HG02885 (cell line): ENCODE results near the gene ZNF248.

Experiments used
- ATAC-seq: cut with Tn5 transposase; IDR thresholded peaks from one replicate; pipeline ENCODE4 v1.9.1; 2021; ENCODE audit warnings: mild to moderate bottlenecking; ENCODE audit not compliant: unreplicated experiment, poor library complexity

The ZNF248 gene

DNA sequence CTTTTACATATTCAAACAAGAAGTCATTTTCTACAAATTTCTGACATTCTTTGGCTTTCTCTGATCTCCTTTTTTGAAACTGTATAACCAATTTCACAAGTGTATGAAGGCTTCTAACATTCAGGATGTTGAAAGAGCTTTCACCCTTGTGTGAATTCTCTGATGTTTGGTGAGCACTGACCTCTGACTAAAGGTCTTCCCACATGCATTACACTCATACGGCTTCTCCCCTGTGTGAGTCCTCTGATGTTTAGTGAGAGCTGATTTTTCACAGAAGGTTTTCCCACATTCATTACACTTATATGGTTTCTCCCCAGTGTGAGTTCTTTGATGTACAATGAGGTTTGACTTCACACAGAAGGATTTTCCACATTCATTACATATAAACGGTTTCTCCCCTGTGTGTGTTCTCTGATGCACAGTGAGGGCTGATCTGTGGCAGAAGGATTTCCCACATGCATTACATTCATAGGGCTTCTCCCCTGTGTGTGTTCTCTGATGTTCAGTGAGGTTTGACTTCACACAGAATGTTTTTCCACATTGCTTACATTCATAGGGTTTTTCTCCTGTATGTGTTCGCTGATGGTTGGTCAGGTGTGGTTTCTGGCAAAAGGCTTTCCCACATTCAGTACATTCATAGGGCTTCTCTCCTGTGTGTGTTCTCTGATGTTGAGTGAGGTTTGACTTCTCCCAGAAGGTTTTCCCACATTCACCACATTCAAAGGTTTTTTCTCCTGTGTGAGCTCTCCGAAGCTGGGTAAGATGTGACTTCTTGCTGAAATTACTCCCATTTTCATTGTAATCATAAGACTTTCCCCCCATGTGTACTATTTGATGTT lies 25.7 kb downstream of the ZNF248 start:
- no peak for ATAC-seq

DNA sequence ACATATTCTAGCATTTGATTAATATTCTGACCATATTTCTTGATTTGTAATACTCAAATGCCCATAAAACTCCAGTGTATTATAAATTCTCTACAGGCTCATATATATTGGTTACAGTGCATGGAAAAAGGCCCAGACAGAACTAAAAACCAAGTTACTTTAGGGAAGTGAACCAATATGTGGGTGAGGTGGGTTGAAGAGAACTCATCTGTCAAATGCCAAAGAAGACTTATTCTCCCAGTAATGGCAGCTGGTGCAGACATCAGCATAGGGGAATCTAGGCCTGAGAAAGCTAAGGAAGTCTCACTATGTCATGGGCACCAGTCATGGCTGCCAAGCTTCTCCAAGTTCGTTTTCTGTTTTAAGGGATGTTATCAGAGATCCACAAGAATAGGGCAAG lies 30.6 kb downstream of the ZNF248 start:
- no peak for ATAC-seq

DNA sequence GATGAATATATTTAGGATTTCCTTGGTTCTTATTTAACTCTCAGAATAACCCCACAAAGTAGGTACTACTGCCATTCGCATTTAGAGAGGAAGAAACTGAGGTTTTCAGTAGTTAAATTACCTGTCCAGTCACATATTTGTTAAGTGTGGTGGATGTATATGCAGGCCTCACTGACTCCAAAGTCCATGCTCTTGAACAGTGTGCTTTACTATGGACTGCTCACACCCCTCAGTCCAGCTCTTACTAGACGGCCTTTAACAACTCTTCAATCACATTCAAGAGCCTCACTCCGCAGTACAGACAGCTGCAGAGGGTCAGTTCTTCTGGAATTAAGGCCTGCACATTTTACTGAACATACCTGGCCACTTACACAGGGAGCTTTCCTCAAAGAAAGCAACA lies 36.2 kb downstream of the ZNF248 start:
- ATAC-seq: no peak

DNA sequence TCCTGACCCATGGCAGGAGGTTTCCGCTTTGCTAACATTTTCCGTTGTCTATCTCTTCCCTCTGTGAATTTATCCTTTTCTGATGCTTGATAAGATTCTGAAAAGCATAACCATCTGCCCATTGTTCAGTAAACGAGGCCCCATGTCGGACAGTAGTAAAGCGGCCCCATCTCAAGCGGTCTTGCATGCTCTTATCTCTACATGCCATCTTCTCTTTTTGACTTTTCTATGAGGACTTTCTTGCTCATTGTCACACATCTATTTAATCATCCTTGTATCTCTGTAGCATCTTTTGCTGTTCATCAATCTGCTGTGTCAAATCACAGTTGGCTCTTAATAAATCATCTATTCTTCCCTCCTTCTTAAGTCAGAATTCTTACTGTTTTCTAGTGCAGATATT lies 37.6 kb downstream of the ZNF248 start:
- ATAC-seq: no peak

DNA sequence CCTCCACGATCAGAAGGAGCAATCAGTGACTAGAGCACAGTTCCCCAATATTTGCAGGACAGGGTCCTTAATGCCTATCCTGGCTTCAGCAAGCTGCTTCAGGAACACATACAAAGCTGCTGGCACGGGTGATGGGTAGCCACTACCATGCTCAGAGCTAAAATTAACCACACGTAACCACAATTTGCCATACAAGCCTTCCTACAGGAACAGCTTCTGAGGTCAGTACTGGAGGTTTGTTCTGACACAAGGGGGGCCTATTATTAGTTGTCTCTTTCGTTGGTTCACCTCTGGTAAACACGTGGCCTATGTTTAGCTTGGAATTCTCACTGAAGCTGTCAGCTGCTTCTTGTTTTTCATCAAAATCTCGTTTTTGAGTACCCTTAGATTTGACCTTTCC lies 41.1 kb downstream of the ZNF248 start:
- no peak for ATAC-seq

DNA sequence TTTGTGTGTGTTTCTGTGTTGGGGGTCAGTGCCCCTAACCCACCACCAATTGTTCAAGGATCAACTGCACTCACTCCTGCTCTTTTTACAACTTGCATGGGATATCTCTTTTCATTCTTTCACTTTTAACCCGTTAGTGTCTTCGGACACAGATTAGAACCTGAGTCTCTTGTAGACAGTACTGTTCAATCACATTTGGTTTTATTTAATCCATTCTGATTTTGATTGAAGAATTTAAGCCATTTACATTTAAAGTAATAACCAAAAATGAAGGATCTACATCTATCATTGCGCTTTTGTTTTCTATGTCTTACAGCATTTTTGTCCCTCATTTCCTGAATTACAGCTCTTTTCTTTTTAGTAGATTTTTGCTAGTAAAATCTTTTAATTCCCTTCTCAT lies 43.6 kb downstream of the ZNF248 start:
- no peak for ATAC-seq

DNA sequence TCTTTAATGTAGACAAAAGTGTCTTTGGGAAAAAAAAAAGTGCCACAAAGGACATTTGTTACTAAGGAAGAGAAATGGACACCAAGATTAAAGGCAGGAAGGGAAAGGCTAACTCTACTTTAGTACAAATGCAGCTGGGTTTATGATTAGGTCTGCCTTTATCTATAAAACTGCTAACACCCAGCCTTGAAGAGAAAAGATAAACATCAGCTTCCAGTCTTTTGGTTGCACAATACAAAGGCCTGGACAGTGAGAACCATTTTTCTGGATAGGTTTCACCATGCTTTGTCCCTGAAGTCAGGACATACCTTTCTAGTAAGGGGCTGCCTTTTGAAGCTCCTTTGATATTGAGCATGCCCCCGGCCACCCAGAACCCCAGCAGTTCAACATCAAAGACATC lies 45.1 kb downstream of the ZNF248 start:
- ATAC-seq: no peak

DNA sequence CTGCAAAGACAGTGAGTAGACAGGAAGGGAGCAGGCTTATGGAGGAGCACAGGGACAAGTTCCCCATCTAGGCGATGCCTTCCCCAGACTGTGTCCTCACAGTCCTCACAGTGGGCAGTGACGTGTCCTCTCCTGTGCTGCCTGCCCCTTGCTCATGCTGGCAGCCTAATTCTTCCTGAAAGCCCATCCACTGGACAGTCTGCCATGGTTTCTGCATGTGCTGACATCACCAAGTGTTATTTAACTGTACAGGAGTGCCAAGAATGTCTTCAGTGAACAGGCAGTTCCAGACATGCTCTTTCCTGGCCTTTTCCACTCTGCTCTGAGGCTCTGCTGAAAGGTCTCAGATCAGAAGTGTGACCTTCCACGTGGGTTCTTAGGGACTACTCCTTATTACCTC lies 54.1 kb downstream of the ZNF248 start:
- no peak for ATAC-seq

DNA sequence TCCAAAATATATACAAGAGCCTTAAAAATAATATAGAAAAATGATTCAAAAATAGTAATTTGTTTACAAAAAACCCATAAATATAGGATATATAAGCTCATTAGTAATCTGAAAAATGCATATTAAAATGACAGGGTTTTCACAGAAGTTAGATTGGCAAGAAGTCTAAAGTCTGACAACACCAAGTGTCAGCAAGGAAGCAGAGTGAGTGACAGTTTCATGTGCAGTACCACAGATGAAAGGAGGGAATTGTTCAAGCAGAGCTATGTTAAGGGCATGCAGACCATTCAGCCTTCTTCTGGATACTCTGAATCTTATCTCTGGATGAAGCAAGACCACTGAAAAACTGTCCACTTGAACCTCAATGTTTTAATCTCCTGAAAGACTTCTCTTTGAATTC lies 55.9 kb downstream of the ZNF248 start:
- no peak for ATAC-seq

DNA sequence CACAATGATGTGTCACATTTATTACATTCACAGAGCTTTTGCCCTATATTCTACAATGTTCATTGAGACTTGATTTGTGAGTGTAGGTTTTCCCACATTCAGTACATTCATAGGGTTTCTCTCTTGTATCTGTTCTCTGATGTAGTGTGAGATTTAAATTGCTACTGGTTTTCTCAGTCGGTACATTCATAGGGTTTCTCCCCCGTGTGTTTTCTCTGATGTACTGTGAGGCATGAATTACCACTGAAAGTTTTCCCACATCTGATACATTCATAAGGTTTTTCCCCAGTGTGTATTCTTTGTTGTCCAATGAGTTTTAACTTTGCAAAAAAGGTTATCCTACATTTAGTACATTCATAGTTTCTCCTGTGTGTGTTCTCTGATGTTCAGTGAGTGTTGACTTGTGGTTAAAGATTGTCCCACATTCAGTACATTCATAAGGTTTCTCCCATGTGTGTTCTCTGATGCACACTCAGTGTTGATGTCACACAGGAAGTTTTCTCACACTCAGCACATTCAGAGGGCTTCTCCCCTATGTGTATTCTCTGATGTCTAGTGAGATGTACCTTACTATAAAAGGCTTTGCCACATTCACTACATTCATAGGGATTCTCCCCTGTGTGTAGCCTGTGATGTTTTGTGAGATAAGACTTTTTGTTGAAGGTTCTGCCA lies 63.0 kb downstream of the ZNF248 start:
- ATAC-seq: no peak

DNA sequence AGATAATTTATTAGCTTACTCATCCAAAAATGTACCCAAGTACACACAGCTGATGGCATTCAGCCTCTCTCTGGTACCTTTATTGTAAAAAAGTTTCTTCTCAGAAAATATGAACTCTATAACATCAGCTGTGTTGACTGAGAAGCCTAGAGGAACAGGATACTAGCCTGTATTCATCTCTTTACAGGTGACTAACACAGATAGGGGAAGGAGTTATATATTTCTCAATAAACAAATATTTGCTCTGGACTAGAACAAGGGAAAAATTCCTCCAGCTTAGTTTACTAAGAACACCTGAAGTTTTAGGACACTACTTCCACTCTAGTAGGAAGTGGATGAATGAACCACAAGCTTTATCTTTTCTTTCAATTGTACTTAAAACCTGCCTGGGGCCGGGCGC lies 67.8 kb downstream of the ZNF248 start:
- no peak for ATAC-seq

DNA sequence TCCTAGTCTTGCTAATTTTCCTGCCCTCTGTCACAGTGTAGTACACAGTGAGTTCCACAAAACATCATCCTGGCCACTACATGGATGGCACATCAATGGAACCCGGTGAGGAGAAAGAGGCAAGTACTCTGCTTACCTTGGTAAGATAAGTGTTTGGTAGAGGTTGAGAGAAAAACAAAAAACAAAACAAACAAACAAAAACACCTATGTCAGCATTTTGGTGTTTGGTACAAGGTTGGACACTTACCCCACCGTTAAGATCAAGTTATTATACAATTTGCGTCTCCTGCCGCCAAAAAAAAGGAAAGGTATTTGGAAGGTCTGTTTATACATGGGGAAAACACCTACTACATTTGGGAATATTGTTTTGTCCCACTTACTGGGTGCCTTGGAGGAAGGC lies 72.7 kb downstream of the ZNF248 start:
- no peak for ATAC-seq

DNA sequence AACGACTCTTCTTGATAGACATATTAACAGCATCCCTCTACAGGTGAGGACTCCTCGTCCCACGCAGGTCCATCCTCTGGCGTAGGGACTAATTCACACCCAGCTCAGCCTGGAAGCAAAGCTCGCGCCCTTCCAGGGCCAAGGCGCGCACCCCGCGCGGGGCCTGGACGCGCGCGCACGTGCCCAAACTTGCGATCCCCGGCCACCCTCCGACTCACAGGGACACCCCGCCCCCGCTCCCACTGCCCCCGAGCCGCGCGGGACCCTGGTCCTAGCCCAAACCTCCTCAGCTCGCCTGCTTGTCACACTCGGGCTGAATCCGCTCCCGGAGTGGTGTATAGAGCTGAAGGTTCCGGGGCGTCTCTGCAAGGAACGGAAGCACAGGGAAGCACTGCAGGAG lies 76.9 kb downstream of the ZNF248 start:
- ATAC-seq: no peak

DNA sequence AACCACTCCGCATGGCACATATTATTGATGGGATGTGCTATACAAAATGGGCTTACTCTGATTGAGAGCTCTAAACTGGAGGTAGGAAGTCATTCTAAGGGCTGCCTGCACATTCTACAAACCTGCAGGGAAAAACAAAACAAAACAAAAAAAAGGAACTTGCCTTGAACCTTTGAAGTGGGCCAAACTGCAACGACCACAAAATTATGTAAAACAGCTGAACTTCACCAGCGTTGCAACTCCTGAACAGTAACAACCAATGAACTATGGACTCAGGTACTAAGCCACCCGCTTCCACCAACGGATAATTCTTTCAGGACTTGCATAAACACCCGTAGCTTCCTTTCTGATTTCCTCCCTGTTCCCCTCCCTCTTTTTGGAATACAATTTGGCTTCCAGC lies 80.4 kb downstream of the ZNF248 start:
- no peak for ATAC-seq

DNA sequence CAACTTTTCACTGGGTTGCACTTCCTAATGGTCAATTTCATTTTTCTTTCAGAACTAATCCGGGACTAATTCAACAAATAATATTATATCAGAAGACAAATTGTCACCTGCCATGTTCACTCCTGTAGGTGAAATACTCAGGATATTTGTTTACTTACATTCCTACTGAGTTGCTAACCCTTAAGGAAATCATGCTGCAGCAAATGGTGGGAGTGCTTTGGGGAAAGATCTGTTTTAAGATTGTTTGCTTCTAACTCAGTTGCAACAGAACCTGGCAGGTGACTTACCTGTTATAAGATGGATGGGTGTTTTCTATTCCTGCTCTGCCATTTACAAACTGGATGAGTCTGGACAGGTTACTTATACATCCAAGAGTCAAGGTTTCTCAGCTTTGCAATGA lies 81.8 kb downstream of the ZNF248 start:
- no peak for ATAC-seq

DNA sequence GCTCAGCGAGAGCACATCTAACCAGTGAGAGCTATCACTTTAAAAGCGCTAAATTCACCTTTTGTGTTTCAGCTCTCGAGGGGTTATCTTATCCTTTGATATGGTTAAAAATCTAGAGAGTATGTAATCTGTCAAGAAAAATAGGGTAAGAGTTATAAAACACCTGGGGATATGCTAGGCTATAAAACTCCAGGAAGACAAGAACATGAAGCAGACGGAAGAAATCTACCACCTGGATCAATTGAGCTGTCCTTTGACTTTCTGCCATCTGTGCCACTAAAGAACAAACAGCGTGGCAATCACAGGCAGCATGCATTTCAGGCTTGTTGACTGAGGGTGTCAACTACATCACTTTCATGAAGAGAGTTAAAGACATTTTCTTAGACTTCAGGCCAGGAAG lies 83.1 kb downstream of the ZNF248 start:
- no peak for ATAC-seq

DNA sequence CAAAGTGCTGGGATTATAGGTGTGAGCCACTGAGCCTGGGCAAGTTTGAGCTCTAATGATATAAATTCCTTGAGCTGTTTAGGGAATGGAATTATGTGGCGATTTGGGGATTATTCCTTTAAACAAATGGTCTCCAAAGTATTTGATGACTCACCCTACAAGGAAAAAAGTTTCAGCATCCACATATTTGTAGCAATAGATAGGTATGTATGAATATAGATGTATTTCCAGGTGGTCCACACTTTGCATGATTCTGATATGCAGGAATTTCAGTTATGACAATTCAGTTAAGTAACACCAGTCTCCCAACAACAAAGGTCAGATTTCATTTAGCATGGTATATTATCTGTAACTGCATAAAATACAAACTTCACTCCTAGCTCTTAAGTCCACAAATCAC lies 92.2 kb downstream of the ZNF248 start:
- ATAC-seq: no peak

DNA sequence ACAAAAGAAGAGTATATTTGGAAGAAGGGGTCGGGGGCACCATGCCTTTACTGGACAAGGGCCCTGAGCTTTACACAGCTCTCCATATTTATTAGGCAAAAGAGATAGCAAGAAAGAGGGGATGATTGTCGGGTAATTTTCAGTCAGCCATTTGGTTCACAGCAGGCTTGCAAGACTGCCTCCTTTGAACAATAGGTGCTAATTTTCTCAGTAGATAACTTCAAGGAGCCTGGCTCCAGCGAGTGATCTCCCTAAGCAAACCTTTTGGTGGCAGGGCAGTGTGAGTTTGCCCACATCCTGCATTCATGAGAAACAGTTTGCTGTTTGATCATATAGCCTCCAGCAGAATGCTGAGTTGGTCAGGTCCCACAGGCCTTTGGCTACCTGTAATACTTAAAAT lies 94.3 kb downstream of the ZNF248 start:
- no peak for ATAC-seq

DNA sequence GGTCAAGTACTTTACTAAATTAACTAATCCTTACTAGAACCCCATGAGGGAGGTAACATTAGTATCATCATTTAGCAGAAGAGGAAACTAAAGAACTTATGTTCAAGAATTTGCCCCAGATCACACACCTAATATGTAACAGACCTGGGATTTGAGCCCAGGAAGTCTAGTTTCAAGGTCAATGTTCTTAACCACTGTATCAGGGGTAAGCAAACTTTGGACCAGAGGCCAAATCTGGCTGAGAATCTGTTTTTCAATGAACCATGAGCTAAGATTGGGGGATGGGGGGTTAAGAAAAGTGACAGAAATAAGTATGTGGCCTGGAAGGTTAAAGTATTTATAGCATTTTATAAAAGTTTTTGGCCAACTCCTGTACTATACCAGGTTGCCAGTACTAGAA lies 95.1 kb downstream of the ZNF248 start:
- no peak for ATAC-seq

DNA sequence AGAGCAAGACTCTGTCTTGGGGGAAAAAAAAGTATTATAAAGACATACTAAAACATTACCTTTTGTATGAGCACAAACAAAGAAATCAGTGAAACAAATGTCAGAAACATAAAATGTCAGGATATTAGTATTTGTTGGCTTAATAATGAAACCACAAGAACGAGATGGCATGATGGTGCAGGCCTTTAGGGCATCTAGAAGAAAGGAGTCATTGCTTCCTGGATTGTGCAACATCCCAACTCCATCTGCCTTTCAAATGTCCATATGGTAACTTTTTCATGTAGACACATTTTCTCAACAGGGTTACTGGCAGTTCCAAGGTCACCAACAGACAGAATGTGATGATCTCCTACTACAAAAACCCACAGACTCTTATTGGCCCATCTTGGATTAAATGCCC lies 96.6 kb downstream of the ZNF248 start:
- ATAC-seq: no peak

DNA sequence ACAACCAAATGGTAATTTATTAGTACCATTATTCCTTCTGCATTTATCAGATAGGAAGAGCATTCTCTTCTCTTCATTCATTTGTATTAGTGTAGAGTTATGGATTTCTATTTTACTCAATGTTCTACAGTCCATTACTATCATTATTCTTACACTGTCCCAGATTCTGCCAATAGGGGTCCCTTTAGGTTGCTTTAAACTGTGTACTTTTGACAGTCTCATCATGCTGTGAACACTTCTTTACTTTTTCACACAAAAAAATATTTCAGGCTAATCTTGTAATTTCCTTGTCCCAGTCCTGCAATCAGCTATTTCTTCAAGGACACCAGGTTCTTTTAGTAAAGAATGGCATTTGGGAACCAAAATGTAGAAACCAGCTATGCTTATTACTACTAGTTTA lies 99.3 kb downstream of the ZNF248 start:
- ATAC-seq: no peak
